ENCODE measurements around the gene PPM1H.

DNA sequence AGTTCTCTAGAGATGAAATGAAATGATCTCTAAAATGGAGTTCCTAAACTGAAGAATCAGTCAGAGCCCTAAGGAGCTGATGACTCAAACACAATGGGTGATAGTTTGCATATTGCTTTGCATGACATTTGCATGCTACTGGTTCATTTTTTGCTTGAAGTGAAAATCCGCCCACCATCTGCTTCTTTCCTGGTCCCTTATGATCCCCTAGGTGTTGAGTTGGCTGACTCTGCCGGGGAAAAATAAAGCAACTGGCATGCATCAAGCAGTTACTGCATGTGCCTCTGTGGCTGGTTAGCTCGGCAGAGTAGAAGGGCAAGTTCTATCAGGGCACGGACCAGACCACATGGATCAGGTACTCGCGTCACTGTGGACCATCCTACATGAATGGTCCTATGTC, 151.1 kb downstream of the PPM1H start:
- TF ChIP-seq, protein P1, sequence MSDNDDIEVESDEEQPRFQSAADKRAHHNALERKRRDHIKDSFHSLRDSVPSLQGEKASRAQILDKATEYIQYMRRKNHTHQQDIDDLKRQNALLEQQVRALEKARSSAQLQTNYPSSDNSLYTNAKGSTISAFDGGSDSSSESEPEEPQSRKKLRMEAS (CRISPR knock-in tag; IDR thresholded peaks at IDR 0.05) = no peak
- TF ChIP-seq ZNF317 (CRISPR knock-in tag; IDR thresholded peaks at IDR 0.05; ENCODE audit: borderline replicate concordance, low read depth) = no peak
- TF ChIP-seq, protein P2, sequence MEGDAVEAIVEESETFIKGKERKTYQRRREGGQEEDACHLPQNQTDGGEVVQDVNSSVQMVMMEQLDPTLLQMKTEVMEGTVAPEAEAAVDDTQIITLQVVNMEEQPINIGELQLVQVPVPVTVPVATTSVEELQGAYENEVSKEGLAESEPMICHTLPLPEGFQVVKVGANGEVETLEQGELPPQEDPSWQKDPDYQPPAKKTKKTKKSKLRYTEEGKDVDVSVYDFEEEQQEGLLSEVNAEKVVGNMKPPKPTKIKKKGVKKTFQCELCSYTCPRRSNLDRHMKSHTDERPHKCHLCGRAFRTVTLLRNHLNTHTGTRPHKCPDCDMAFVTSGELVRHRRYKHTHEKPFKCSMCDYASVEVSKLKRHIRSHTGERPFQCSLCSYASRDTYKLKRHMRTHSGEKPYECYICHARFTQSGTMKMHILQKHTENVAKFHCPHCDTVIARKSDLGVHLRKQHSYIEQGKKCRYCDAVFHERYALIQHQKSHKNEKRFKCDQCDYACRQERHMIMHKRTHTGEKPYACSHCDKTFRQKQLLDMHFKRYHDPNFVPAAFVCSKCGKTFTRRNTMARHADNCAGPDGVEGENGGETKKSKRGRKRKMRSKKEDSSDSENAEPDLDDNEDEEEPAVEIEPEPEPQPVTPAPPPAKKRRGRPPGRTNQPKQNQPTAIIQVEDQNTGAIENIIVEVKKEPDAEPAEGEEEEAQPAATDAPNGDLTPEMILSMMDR (IDR thresholded peaks at IDR 0.05) = no peak
- TF ChIP-seq TCF7 (CRISPR knock-in tag; IDR thresholded peaks at IDR 0.05; ENCODE audit: low read depth) = no peak
- TF ChIP-seq ETV6 (CRISPR knock-in tag; IDR thresholded peaks at IDR 0.05) = no peak
- TF ChIP-seq, protein P3, sequence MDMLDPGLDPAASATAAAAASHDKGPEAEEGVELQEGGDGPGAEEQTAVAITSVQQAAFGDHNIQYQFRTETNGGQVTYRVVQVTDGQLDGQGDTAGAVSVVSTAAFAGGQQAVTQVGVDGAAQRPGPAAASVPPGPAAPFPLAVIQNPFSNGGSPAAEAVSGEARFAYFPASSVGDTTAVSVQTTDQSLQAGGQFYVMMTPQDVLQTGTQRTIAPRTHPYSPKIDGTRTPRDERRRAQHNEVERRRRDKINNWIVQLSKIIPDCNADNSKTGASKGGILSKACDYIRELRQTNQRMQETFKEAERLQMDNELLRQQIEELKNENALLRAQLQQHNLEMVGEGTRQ (CRISPR knock-in tag; IDR thresholded peaks at IDR 0.05) = no peak
- no peak for TF ChIP-seq JAZF1 (CRISPR knock-in tag; IDR thresholded peaks at IDR 0.05)
- TF ChIP-seq CBFB (CRISPR knock-in tag; IDR thresholded peaks at IDR 0.05; ENCODE audit: low read depth) = no peak
- no peak for TF ChIP-seq ZNF671 (CRISPR knock-in tag; IDR thresholded peaks at IDR 0.05)
- TF ChIP-seq ZNF219 (CRISPR knock-in tag; IDR thresholded peaks at IDR 0.05; ENCODE audit: borderline replicate concordance) = no peak
- TF ChIP-seq ESRRA (CRISPR knock-in tag; IDR thresholded peaks at IDR 0.05; ENCODE audit: borderline replicate concordance) = no peak
- no peak for TF ChIP-seq CREB1 (CRISPR knock-in tag; IDR thresholded peaks at IDR 0.05)
- TF ChIP-seq, protein P4, sequence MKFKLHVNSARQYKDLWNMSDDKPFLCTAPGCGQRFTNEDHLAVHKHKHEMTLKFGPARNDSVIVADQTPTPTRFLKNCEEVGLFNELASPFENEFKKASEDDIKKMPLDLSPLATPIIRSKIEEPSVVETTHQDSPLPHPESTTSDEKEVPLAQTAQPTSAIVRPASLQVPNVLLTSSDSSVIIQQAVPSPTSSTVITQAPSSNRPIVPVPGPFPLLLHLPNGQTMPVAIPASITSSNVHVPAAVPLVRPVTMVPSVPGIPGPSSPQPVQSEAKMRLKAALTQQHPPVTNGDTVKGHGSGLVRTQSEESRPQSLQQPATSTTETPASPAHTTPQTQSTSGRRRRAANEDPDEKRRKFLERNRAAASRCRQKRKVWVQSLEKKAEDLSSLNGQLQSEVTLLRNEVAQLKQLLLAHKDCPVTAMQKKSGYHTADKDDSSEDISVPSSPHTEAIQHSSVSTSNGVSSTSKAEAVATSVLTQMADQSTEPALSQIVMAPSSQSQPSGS (CRISPR knock-in tag; IDR thresholded peaks at IDR 0.05; ENCODE audit: borderline replicate concordance, low read depth) = no peak
- TF ChIP-seq ZNF423 (CRISPR knock-in tag; IDR thresholded peaks at IDR 0.05) = no peak

All from WTC11 (cell line).